ENCODE measurements around the gene GRIK3. TPM values are rescaled to one million over a fixed set of nuclear protein-coding genes. Genes with fewer than 3 reads are reported as not detected.

Gene GRIK3
- total and polyA plus RNA-seq, 4 experiments from 2014 or later = not detected

- Mint-ChIP-seq H3K9me3 (peaks cover 0 to 2% (median 0%) of the 10 kb centered on the region in 8 donors), H3K36me3 (no peaks in the 10 kb centered on the region), H3K4me3 (no peak overlapping the region), H3K4me1 (no peaks in the 10 kb centered on the region), H3K27ac (no peak overlapping the region), H3K27me3 (peaks cover 4 to 14% of the 10 kb centered on the region in 2 donors)
- H3K36me3 ChIP-seq (ENCODE audit: insufficient read depth, low read length) = no peaks in the 10 kb centered on the region
- no peaks in the 10 kb centered on the region for H3K4me1 ChIP-seq (ENCODE audit: insufficient read depth, low read length)
- H3K4me3 ChIP-seq (ENCODE audit: low read length in 2 of 2) = no peak overlapping the region
- H3K27me3 ChIP-seq (ENCODE audit: insufficient read depth, low read length) = no peaks in the 10 kb centered on the region
- H3K9me3 ChIP-seq (ENCODE audit: control insufficient read depth in 1 of 2, low read length in 2 of 2) = no peaks in the 10 kb centered on the region
- no peak for DNase-seq
- intact Hi-C loops (cut with micrococcal nuclease) = no loop called here
- ChIA-PET CTCF (ENCODE audit: partially characterized antibody) (no interaction called here), POLR2A (ENCODE audit: partially characterized antibody) (no interaction called here)
- H3K27ac ChIP-seq (ENCODE audit: low read depth, low read length) = no peak overlapping the region
Observed at GRCh38 chr1:36865602-36865900, 168.8 kb downstream of the GRIK3 start.

GRCh38 chr1:36864823-36865601, 169.3 kb downstream of the GRIK3 start:
- no peak for DNase-seq
- intact Hi-C loops (cut with micrococcal nuclease) = no loop called here
- Mint-ChIP-seq H3K36me3 (no peaks in the 10 kb centered on the region), H3K4me1 (no peaks in the 10 kb centered on the region), H3K4me3 (no peak overlapping the region), H3K27ac (no peak overlapping the region), H3K9me3 (peaks cover 0 to 2% (median 0%) of the 10 kb centered on the region in 8 donors), H3K27me3 (peaks cover 4 to 14% of the 10 kb centered on the region in 2 donors)
- H3K27me3 ChIP-seq (ENCODE audit: insufficient read depth, low read length) = no peaks in the 10 kb centered on the region
- H3K27ac ChIP-seq (ENCODE audit: low read depth, low read length) = no peak overlapping the region
- no peaks in the 10 kb centered on the region for H3K36me3 ChIP-seq (ENCODE audit: insufficient read depth, low read length)
- no peaks in the 10 kb centered on the region for H3K4me1 ChIP-seq (ENCODE audit: insufficient read depth, low read length)
- POLR2A ChIA-PET (ENCODE audit: partially characterized antibody) = no interaction called here
- CTCF ChIA-PET (ENCODE audit: partially characterized antibody) = no interaction called here
- no peak overlapping the region for H3K4me3 ChIP-seq (ENCODE audit: low read length in 2 of 2)
- H3K9me3 ChIP-seq (ENCODE audit: control insufficient read depth in 1 of 2, low read length in 2 of 2) = no peaks in the 10 kb centered on the region

GRCh38 chr1:36864182-36864822, 170.0 kb downstream of the GRIK3 start:
- Mint-ChIP-seq H3K4me3 (no peak overlapping the region), H3K27me3 (peaks cover 7 to 15% of the 10 kb centered on the region in 2 donors), H3K9me3 (peaks cover 0 to 2% (median 0%) of the 10 kb centered on the region in 8 donors), H3K4me1 (no peaks in the 10 kb centered on the region), H3K36me3 (no peaks in the 10 kb centered on the region), H3K27ac (no peak overlapping the region)
- H3K9me3 ChIP-seq (ENCODE audit: control insufficient read depth in 1 of 2, low read length in 2 of 2) = no peaks in the 10 kb centered on the region
- H3K27me3 ChIP-seq (ENCODE audit: insufficient read depth, low read length) = no peaks in the 10 kb centered on the region
- DNase-seq = no peak
- POLR2A ChIA-PET (ENCODE audit: partially characterized antibody) = no interaction called here
- H3K36me3 ChIP-seq (ENCODE audit: insufficient read depth, low read length) = no peaks in the 10 kb centered on the region
- intact Hi-C loops (cut with micrococcal nuclease) = no loop called here
- H3K4me3 ChIP-seq (ENCODE audit: low read length in 2 of 2) = no peak overlapping the region
- CTCF ChIA-PET (ENCODE audit: partially characterized antibody) = interaction anchor here (0.8 kb wide), 1 partner anchor 10 kb away, joined by 3 read pairs; no protein-coding TSS in a partner anchor
- no peaks in the 10 kb centered on the region for H3K4me1 ChIP-seq (ENCODE audit: insufficient read depth, low read length)
- H3K27ac ChIP-seq (ENCODE audit: low read depth, low read length) = no peak overlapping the region

- H3K27me3 Mint-ChIP-seq = peaks cover 5 to 12% of the 10 kb centered on the region in 2 donors
- Histone ChIP-seq H3K27me3 (ENCODE audit: insufficient read depth, low read length) (no peaks in the 10 kb centered on the region), H3K27ac (ENCODE audit: low read depth, low read length) (no peak overlapping the region), H3K4me3 (ENCODE audit: low read length in 2 of 2) (no peak overlapping the region), H3K9me3 (ENCODE audit: control insufficient read depth in 1 of 2, low read length in 2 of 2) (no peaks in the 10 kb centered on the region), H3K36me3 (ENCODE audit: insufficient read depth, low read length) (no peaks in the 10 kb centered on the region), H3K4me1 (ENCODE audit: insufficient read depth, low read length) (no peaks in the 10 kb centered on the region)
- CTCF ChIA-PET (ENCODE audit: partially characterized antibody) = interaction anchor here (0.8 kb wide), 1 partner anchor 9 kb away, joined by 3 read pairs; no protein-coding TSS in a partner anchor
- H3K9me3 Mint-ChIP-seq = peaks cover 0 to 2% (median 0%) of the 10 kb centered on the region in 8 donors
- no peak overlapping the region for H3K4me3 Mint-ChIP-seq
- H3K27ac Mint-ChIP-seq = no peak overlapping the region
- no peaks in the 10 kb centered on the region for H3K4me1 Mint-ChIP-seq
- intact Hi-C loops (cut with micrococcal nuclease) = no loop called here
- DNase-seq = no peak
- POLR2A ChIA-PET (ENCODE audit: partially characterized antibody) = no interaction called here
- H3K36me3 Mint-ChIP-seq = no peaks in the 10 kb centered on the region
Observed at GRCh38 chr1:36863500-36863899, 170.8 kb downstream of the GRIK3 start.

GRCh38 chr1:36863061-36863460, 171.3 kb downstream of the GRIK3 start:
- H3K9me3 Mint-ChIP-seq = peaks cover 0 to 2% (median 0%) of the 10 kb centered on the region in 8 donors
- intact Hi-C loops (cut with micrococcal nuclease) = no loop called here
- Histone ChIP-seq H3K36me3 (ENCODE audit: insufficient read depth, low read length) (no peaks in the 10 kb centered on the region), H3K9me3 (ENCODE audit: control insufficient read depth in 1 of 2, low read length in 2 of 2) (no peaks in the 10 kb centered on the region), H3K4me1 (ENCODE audit: insufficient read depth, low read length) (no peaks in the 10 kb centered on the region), H3K27ac (ENCODE audit: low read depth, low read length) (no peak overlapping the region), H3K4me3 (ENCODE audit: low read length in 2 of 2) (no peak overlapping the region), H3K27me3 (ENCODE audit: insufficient read depth, low read length) (no peaks in the 10 kb centered on the region)
- peak overlapping the region in 1 of 7 donors; percentile 4 for H3K27ac Mint-ChIP-seq
- DNase-seq = no peak
- POLR2A ChIA-PET (ENCODE audit: partially characterized antibody) = no interaction called here
- H3K4me1 Mint-ChIP-seq = no peaks in the 10 kb centered on the region
- peaks cover 5 to 14% of the 10 kb centered on the region in 2 donors for H3K27me3 Mint-ChIP-seq
- CTCF ChIA-PET (ENCODE audit: partially characterized antibody) = no interaction called here
- H3K36me3 Mint-ChIP-seq = no peaks in the 10 kb centered on the region
- no peak overlapping the region for H3K4me3 Mint-ChIP-seq

- ChIA-PET POLR2A (ENCODE audit: partially characterized antibody) (no interaction called here), CTCF (ENCODE audit: partially characterized antibody) (interaction anchor here (0.6 kb wide), 1 partner anchor 783 kb away, joined by 3 read pairs; no protein-coding TSS in a partner anchor)
- Histone ChIP-seq H3K4me3 (ENCODE audit: low read length in 2 of 2) (no peak overlapping the region), H3K4me1 (ENCODE audit: insufficient read depth, low read length) (no peaks in the 10 kb centered on the region), H3K9me3 (ENCODE audit: control insufficient read depth in 1 of 2, low read length in 2 of 2) (no peaks in the 10 kb centered on the region), H3K36me3 (ENCODE audit: insufficient read depth, low read length) (no peaks in the 10 kb centered on the region), H3K27ac (ENCODE audit: low read depth, low read length) (no peak overlapping the region), H3K27me3 (ENCODE audit: insufficient read depth, low read length) (no peaks in the 10 kb centered on the region)
- H3K27me3 Mint-ChIP-seq = peaks cover 5 to 16% of the 10 kb centered on the region in 2 donors
- no peaks in the 10 kb centered on the region for H3K36me3 Mint-ChIP-seq
- no peak for DNase-seq
- H3K9me3 Mint-ChIP-seq = peaks cover 0 to 2% (median 0%) of the 10 kb centered on the region in 8 donors
- no peak overlapping the region for H3K27ac Mint-ChIP-seq
- no peak overlapping the region for H3K4me3 Mint-ChIP-seq
- no peaks in the 10 kb centered on the region for H3K4me1 Mint-ChIP-seq
- intact Hi-C loops (cut with micrococcal nuclease) = no loop called here
Observed at GRCh38 chr1:36861375-36861774, 172.9 kb downstream of the GRIK3 start.

GRCh38 chr1:36859926-36860325, 174.4 kb downstream of the GRIK3 start:
- Mint-ChIP-seq H3K27ac (no peak overlapping the region), H3K27me3 (peaks cover 9 to 22% of the 10 kb centered on the region in 2 donors)

More at GRCh38 chr1:36859926-36860325, 174.4 kb downstream of the GRIK3 start:
- Histone ChIP-seq H3K4me1 (ENCODE audit: insufficient read depth, low read length) (no peaks in the 10 kb centered on the region), H3K9me3 (ENCODE audit: control insufficient read depth in 1 of 2, low read length in 2 of 2) (no peaks in the 10 kb centered on the region), H3K36me3 (ENCODE audit: insufficient read depth, low read length) (no peaks in the 10 kb centered on the region), H3K4me3 (ENCODE audit: low read length in 2 of 2) (no peak overlapping the region), H3K27me3 (ENCODE audit: insufficient read depth, low read length) (no peaks in the 10 kb centered on the region), H3K27ac (ENCODE audit: low read depth, low read length) (no peak overlapping the region)
- H3K36me3 Mint-ChIP-seq = no peaks in the 10 kb centered on the region
- CTCF ChIA-PET (ENCODE audit: partially characterized antibody) = no interaction called here
- H3K9me3 Mint-ChIP-seq = no peaks in the 10 kb centered on the region
- DNase-seq = no peak
- H3K4me1 Mint-ChIP-seq = no peaks in the 10 kb centered on the region
- intact Hi-C loops (cut with micrococcal nuclease) = no loop called here
- H3K4me3 Mint-ChIP-seq = no peak overlapping the region
- POLR2A ChIA-PET (ENCODE audit: partially characterized antibody) = no interaction called here
